Measurements from ENCODE around the gene SHC2. TPM values are rescaled to one million over a fixed set of nuclear protein-coding genes. Genes with fewer than 3 reads are reported as not detected.

SHC2 gene
- total and polyA plus RNA-seq, 2 of the 8 experiments (the other 6 are each of a cell fraction or from before 2014, with no cell fraction given): 4.4 to 7.3 TPM

DNA sequence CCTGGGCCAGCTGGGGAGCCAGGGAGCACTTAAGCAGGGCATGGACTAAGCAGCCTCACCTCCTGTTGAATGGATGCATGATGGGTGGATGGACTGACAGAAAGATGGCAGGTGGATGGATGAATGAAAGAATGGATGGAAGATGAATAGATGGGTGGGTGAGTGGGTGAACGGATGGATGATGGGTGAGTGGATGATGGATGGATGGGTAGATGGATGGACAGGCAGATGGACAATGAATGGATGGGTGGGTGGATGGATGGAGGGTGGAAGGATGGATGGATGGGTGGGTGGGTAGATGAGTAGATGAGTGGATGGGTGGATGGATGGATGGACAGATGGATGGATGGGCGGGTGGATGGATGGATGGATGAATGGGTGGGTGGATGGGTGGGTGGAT, 18.7 kb downstream of the SHC2 start:
- POLR2A ChIA-PET (ENCODE audit: partially characterized antibody): no interaction called here
- 88 to 100% methylated on average over 1 to 2 of the region's 2 CpGs for WGBS, 2 experiments (ENCODE audit: extremely low coverage in 1 of 2, insufficient coverage in 1 of 2, insufficient read length in 1 of 2, insufficient replicate concordance in 2 of 2, low coverage in 1 of 2, low lambda C conversion rate in 2 of 2, missing lambda C conversion rate in 1 of 2)

More for the DNA sequence above, 18.7 kb downstream of the SHC2 start:
- H3K23ac ChIP-seq (ENCODE audit: insufficient read length): no peak overlapping the region
- H3K36me3 ChIP-seq (ENCODE audit: control insufficient read depth in 2 of 4, insufficient read depth in 4 of 4, low read length in 3 of 4): no peaks in the 10 kb centered on the region
- H3K27me3 ChIP-seq (replicated peaks in 1 of 4; ENCODE audit: control insufficient read depth in 3 of 4, extremely low read depth in 1 of 4, insufficient read depth in 3 of 4, low read length in 3 of 4): no peaks in the 10 kb centered on the region
- H2BK15ac ChIP-seq (ENCODE audit: low read length): no peak overlapping the region
- H2BK120ac ChIP-seq (replicated peaks; ENCODE audit: low read depth, low read length): no peak overlapping the region
- no peak overlapping the region for H3K4me3 ChIP-seq (ENCODE audit: extremely low read depth in 1 of 4, insufficient read depth in 2 of 4, low read depth in 3 of 4, low read length in 4 of 4)
- no peak overlapping the region for H3K56ac ChIP-seq (replicated peaks; ENCODE audit: insufficient read length, low read depth, low read length)
- no peak overlapping the region for H3K9ac ChIP-seq (replicated peaks in 1 of 4; ENCODE audit: extremely low read depth in 1 of 4, low read depth in 3 of 4, low read length in 3 of 4)
- H3K23me2 ChIP-seq (ENCODE audit: low read depth, low read length): peaks cover 22% of the 10 kb centered on the region; the same call in 1 of the 2 replicates
- H3K27ac ChIP-seq (ENCODE audit: low read depth, low read length): no peak overlapping the region
- H2AK5ac ChIP-seq (ENCODE audit: low read depth, low read length): no peak overlapping the region
- H3K4ac ChIP-seq (replicated peaks; ENCODE audit: insufficient read length, low read depth, low read length): no peak overlapping the region
- H3K18ac ChIP-seq (ENCODE audit: extremely low read depth, low read length): no peak overlapping the region
- H3K4me2 ChIP-seq (ENCODE audit: insufficient read depth in 1 of 2, low read depth in 2 of 2, low read length in 2 of 2): no peak overlapping the region
- DNase-seq (ENCODE audit: low read depth in 1 of 2, low spot score in 2 of 2) (no peak), FAIRE-seq (no peak)
- CTCF ChIA-PET (ENCODE audit: partially characterized antibody): no interaction called here
- H4K91ac ChIP-seq (replicated peaks; ENCODE audit: insufficient read length, low read length): no peak overlapping the region
- H4K8ac ChIP-seq (ENCODE audit: extremely low read depth, insufficient read depth, low read length): peak overlapping the region; percentile 71; the same call in 1 of the 2 replicates
- H2AFZ ChIP-seq (ENCODE audit: low read length): no peak overlapping the region
- no peaks in the 10 kb centered on the region for H3K9me3 ChIP-seq (ENCODE audit: insufficient read depth in 2 of 2, low read depth in 1 of 2, low read length in 1 of 2)
- H4K5ac ChIP-seq (ENCODE audit: insufficient read length, low read depth, low read length): no peak overlapping the region
- H4K20me1 ChIP-seq (replicated peaks in 1 of 2; ENCODE audit: control insufficient read depth in 1 of 2, insufficient read depth in 2 of 2, low read length in 2 of 2): peaks cover 0 to 3% of the 10 kb centered on the region in 2 experiments
- no peaks in the 10 kb centered on the region for H3K79me2 ChIP-seq (ENCODE audit: control insufficient read depth in 1 of 2, insufficient read depth in 2 of 2, low read length in 2 of 2)
- H2BK12ac ChIP-seq (ENCODE audit: low read depth, low read length): no peak overlapping the region
- H2BK20ac ChIP-seq (ENCODE audit: low read length): no peak overlapping the region
- no peak overlapping the region for H3K14ac ChIP-seq (ENCODE audit: insufficient read length)
- H2BK5ac ChIP-seq (ENCODE audit: low read depth, low read length): no peak overlapping the region
- H3K79me1 ChIP-seq (ENCODE audit: low read depth, low read length): no peaks in the 10 kb centered on the region
- H3K4me1 ChIP-seq (replicated peaks in 1 of 4; ENCODE audit: control insufficient read depth in 3 of 4, insufficient read depth in 4 of 4, low read length in 3 of 4): peaks cover 0 to 11% (median 1%) of the 10 kb centered on the region in 4 experiments; a peak in 3 of 7 replicates
- no peak for TF ChIP-seq CHD1 (IDR thresholded peaks at IDR 0.05; ENCODE audit: low read depth, low read length)
- TF ChIP-seq POLR2AphosphoS5 (IDR thresholded peaks at IDR 0.05; ENCODE audit: low read depth, low read length): no peak
- TF ChIP-seq SP1 (IDR thresholded peaks at IDR 0.05; ENCODE audit: low read depth, low read length): no peak

Data from H1 (cell line).